GM23338 (cell line): ENCODE results near the gene NHSL1.

ENCODE experiments used
- EZH2 ChIP-seq: fragments of 200-600 bp; sonication (generic); IDR thresholded peaks from one replicate; pipeline ENCODE4 v1.8.0; 2017; ENCODE audit warnings: antibody characterized with exemption, mild to moderate bottlenecking, low read depth; ENCODE audit not compliant: unreplicated experiment
- EZH2phosphoT487 ChIP-seq: fragments of 200-600 bp; sonication (generic); IDR thresholded peaks from one replicate; pipeline ENCODE4 v1.8.1; 2018; ENCODE audit warnings: antibody characterized with exemption; ENCODE audit not compliant: unreplicated experiment
- NANOG ChIP-seq: IDR thresholded peaks from 2 replicates; pipeline ENCODE4 v1.6.1; 2016; ENCODE audit warnings: antibody characterized with exemption, borderline replicate concordance
- POLR2AphosphoS5 ChIP-seq: IDR thresholded peaks from 2 replicates; pipeline ENCODE4 v1.6.1; 2016; ENCODE audit warnings: antibody characterized with exemption, low read depth
- REST ChIP-seq: IDR thresholded peaks from one replicate; pipeline ENCODE4 v1.6.1; 2018; ENCODE audit warnings: antibody characterized with exemption; ENCODE audit not compliant: unreplicated experiment
- ZNF114 ChIP-seq: fragments of 250-450 bp; sonication (Bioruptor Pico); IDR thresholded peaks from 2 replicates; pipeline ENCODE4 v1.5.0; 2020; ENCODE audit warnings: mild to moderate bottlenecking, moderate library complexity
- ZNF331 ChIP-seq: fragments of 250-450 bp; sonication (Bioruptor Pico); IDR thresholded peaks from 2 replicates; pipeline ENCODE4 v1.5.0; 2020; ENCODE audit warnings: low read depth, mild to moderate bottlenecking, moderate library complexity
- TF ChIP-seq, protein P1 (sequence below), 2 experiments: fragments of 200-600 bp in 1 of 2; sonication (generic) in 1 of 2; conservative IDR thresholded peaks; 2 replicates each; pipeline versions ENCODE4 v1.5.1 to v1.6.1; 2016 to 2017; ENCODE audit warnings: antibody characterized with exemption in 2 of 2, low read depth in 2 of 2, mild to moderate bottlenecking in 2 of 2, moderate library complexity in 1 of 2
- TF ChIP-seq, protein P2 (sequence below): IDR thresholded peaks from 2 replicates; pipeline ENCODE4 v1.6.1; 2016; ENCODE audit warnings: antibody characterized with exemption

DNA sequence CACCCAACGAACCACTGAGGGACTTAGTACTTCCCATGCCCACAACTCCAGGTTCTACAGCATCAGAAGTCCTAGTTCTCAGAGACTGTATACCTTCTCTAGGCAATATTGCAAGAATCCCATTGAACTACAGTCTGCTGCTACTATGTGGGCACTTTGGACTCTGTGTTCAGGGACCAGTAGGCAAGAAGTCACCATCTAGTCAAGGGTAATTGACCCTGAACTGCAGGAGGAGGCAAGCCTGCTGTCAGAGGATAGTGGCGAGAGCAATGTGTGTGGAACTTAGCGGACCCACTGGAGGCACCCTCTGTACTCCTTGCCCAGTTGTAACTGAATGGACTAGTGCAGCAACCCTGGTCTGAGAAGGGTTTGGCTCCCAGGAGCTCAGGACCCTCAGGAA is 79.5 kb downstream of the NHSL1 start:
- TF ChIP-seq, protein P1, sequence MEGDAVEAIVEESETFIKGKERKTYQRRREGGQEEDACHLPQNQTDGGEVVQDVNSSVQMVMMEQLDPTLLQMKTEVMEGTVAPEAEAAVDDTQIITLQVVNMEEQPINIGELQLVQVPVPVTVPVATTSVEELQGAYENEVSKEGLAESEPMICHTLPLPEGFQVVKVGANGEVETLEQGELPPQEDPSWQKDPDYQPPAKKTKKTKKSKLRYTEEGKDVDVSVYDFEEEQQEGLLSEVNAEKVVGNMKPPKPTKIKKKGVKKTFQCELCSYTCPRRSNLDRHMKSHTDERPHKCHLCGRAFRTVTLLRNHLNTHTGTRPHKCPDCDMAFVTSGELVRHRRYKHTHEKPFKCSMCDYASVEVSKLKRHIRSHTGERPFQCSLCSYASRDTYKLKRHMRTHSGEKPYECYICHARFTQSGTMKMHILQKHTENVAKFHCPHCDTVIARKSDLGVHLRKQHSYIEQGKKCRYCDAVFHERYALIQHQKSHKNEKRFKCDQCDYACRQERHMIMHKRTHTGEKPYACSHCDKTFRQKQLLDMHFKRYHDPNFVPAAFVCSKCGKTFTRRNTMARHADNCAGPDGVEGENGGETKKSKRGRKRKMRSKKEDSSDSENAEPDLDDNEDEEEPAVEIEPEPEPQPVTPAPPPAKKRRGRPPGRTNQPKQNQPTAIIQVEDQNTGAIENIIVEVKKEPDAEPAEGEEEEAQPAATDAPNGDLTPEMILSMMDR (conservative IDR thresholded peaks at IDR 0.05; ENCODE audit: low read depth in 2 of 2): no peak
- TF ChIP-seq POLR2AphosphoS5 (no peak), REST (no peak), EZH2 (no peak), ZNF114 (CRISPR knock-in tag) (no peak), EZH2phosphoT487 (no peak), NANOG (no peak), ZNF331 (no peak)
- TF ChIP-seq, protein P2, sequence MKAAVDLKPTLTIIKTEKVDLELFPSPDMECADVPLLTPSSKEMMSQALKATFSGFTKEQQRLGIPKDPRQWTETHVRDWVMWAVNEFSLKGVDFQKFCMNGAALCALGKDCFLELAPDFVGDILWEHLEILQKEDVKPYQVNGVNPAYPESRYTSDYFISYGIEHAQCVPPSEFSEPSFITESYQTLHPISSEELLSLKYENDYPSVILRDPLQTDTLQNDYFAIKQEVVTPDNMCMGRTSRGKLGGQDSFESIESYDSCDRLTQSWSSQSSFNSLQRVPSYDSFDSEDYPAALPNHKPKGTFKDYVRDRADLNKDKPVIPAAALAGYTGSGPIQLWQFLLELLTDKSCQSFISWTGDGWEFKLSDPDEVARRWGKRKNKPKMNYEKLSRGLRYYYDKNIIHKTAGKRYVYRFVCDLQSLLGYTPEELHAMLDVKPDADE: no peak
